Fibroblast of upper back skin (primary cell): ENCODE results near the gene TMEM115.
"Not testable (repeated sequence)": the region's sequence is repeated elsewhere in the genome, so short reads cannot be mapped to it uniquely, and the experiment has no call there.

Experiments
- DNase-seq: peaks from one replicate; pipeline ENCODE4 v3.0.0-alpha.2; 2013

The TMEM115 gene

GRCh38 chr3:50314342-50314741 is 45.0 kb downstream of the TMEM115 start:
- DNase-seq = no peak

- DNase-seq = not testable (repeated sequence)
Observed at GRCh38 chr3:50312041-50312440, 47.3 kb downstream of the TMEM115 start.
